Common myeloid progenitor, CD34-positive (primary cell): Measurements from ENCODE around the gene QRFP.
A peak's percentile ranks its signal among the peaks of the same experiment; 100 is the strongest.

Experiments used
- CTCF ChIA-PET: fragments of 350-600 bp; sonication (Branson Sonifier 250); formaldehyde crosslinking; loops from one replicate; lab custom pipeline; 2021; ENCODE audit warnings: antibody characterized with exemption; lab: Charles Lee
- POLR2A ChIA-PET: fragments of 350-600 bp; sonication (Branson Sonifier 250); formaldehyde crosslinking; loops from one replicate; lab custom pipeline; 2021; ENCODE audit warnings: antibody characterized with exemption; lab: Charles Lee
- DNase-seq, 3 donors: peaks; one replicate each; pipeline versions ENCODE4 v3.0.0 to v3.0.0-alpha.2; 2013
- H3K27ac ChIP-seq, 2 experiments: 1 replicate in 1 of 2; 2 replicates in 1 of 2; pipeline ENCODE4 v1.7.0; 2013; ENCODE audit warnings: inconsistent platforms in 2 of 2, low read length in 2 of 2, mild to moderate bottlenecking in 2 of 2, low read depth in 1 of 2, moderate library complexity in 1 of 2; ENCODE audit not compliant: severe bottlenecking in 2 of 2, insufficient read depth in 1 of 2, poor library complexity in 1 of 2
- H3K27me3 ChIP-seq, 5 experiments: replicated peaks in 2 of 5; 1 replicate in 3 of 5; 2 replicates in 2 of 5; pipeline versions ENCODE4 v1.6.1 to v1.7.0; 2013; ENCODE audit warnings: low read length in 4 of 5, mild to moderate bottlenecking in 2 of 5, moderate library complexity in 2 of 5, inconsistent platforms in 1 of 5; ENCODE audit not compliant: insufficient read depth in 5 of 5, control insufficient read depth in 4 of 5
- H3K36me3 ChIP-seq, 4 experiments: 1 replicate in 2 of 4; 2 replicates in 2 of 4; pipeline versions ENCODE4 v1.6.1 to v1.7.0; 2013; ENCODE audit warnings: low read length in 3 of 4, control low read depth in 1 of 4, mild to moderate bottlenecking in 1 of 4; ENCODE audit not compliant: control insufficient read depth in 4 of 4, insufficient read depth in 4 of 4
- H3K4me1 ChIP-seq, 4 experiments: 1 replicate in 3 of 4; 2 replicates in 1 of 4; pipeline versions ENCODE4 v1.6.1 to v1.7.1; 2013; ENCODE audit warnings: low read length in 3 of 4, mild to moderate bottlenecking in 3 of 4, control low read depth in 1 of 4, inconsistent platforms in 1 of 4, moderate library complexity in 1 of 4; ENCODE audit not compliant: control insufficient read depth in 4 of 4, insufficient read depth in 4 of 4; ENCODE audit errors: control extremely low read depth in 1 of 4
- H3K4me3 ChIP-seq, 7 experiments: 1 replicate in 4 of 7; 2 replicates in 3 of 7; pipeline versions ENCODE4 v1.5.1 to v1.7.0; 2013; ENCODE audit warnings: mild to moderate bottlenecking in 7 of 7, low read length in 6 of 7, moderate library complexity in 6 of 7, inconsistent platforms in 2 of 7, low read depth in 2 of 7, control low read depth in 1 of 7; ENCODE audit not compliant: insufficient read depth in 4 of 7, control insufficient read depth in 1 of 7; ENCODE audit errors: extremely low read depth in 1 of 7
- H3K9me3 ChIP-seq, 5 experiments: 1 replicate in 4 of 5; 2 replicates in 1 of 5; pipeline versions ENCODE4 v1.6.1 to v1.7.1; 2013; ENCODE audit warnings: low read length in 4 of 5, mild to moderate bottlenecking in 2 of 5, inconsistent platforms in 1 of 5, low read depth in 1 of 5, moderate library complexity in 1 of 5; ENCODE audit not compliant: control insufficient read depth in 4 of 5, insufficient read depth in 2 of 5; ENCODE audit errors: control extremely low read depth in 1 of 5
- WGBS: methylation state at CpG from one replicate; pipeline ENCODE4 v1.1.5; 2013; ENCODE audit not compliant: insufficient coverage; 5-methylcytosine and 5-hydroxymethylcytosine counted together

Gene QRFP

DNA sequence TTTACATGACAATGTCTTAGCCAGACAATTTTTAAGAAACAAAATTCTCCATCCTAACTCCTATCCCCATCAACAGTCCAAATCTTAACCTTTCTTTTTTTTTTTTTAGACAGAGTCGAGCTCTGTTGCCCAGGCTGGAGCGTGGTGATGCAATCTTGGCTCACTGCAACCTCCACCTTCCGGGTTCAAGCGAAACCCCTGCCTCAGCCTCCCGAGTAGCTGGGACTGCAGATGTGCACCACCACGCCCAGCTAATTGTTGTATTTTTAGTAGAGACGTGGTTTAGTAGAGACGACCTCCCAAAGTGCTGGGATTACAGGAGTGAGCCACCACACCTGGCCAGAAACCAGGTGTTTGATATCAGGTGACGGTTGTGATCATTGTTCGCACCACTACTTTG lies 51.4 kb downstream of the QRFP start:
- Histone ChIP-seq H3K27ac (peak overlapping the region in 1 of 2 experiments; percentile 43), H3K4me1 (peaks cover 0 to 2% (median 0%) of the 10 kb centered on the region in 4 experiments), H3K4me3 (no peak overlapping the region), H3K9me3 (no peaks in the 10 kb centered on the region), H3K36me3 (peaks cover 0 to 3% (median 1%) of the 10 kb centered on the region in 4 experiments), H3K27me3 (no peaks in the 10 kb centered on the region)
- 98% methylated on average over 8 of the region's 10 CpGs for WGBS
- no peak for DNase-seq
- POLR2A ChIA-PET: no interaction called here
- CTCF ChIA-PET: interaction anchor here (0.8 to 1.2 kb wide), 2 partner anchors 16 to 201 kb away, joined by 3 read pairs; no protein-coding TSS in a partner anchor

DNA sequence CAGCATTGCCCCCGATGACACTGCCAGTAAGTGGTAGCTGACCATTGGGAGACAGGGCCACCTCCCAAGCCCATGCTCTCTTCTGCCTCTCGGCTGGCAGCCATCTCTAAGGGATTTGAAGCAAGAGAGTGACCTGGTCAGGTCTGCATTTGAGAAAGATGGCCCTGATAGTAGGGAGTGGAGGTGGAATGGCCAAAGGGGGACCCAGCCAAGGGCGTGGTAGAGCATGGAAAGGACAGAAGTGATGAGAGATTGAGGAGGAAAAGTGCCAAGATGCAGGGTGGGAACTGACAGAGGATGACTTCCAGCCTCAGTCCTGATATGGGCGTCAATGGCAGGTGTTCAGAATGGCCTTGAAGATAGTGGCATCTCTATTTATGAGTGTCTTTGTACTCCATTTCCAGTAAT lies 52.6 kb downstream of the QRFP start:
- no peaks in the 10 kb centered on the region for H3K27me3 ChIP-seq
- 83% methylated on average over 2 of the region's 4 CpGs for WGBS
- no peak overlapping the region for H3K27ac ChIP-seq
- CTCF ChIA-PET: interaction anchor here (1.0 kb wide), 1 partner anchor 19 kb away, joined by 3 read pairs; no protein-coding TSS in a partner anchor
- DNase-seq: no peak
- no peak overlapping the region for H3K4me3 ChIP-seq
- no peaks in the 10 kb centered on the region for H3K9me3 ChIP-seq
- H3K4me1 ChIP-seq: peaks cover 0 to 9% (median under 1%) of the 10 kb centered on the region in 4 experiments
- POLR2A ChIA-PET: interaction anchor here (0.7 kb wide), 1 partner anchor 40 kb away, joined by 3 read pairs; no protein-coding TSS in a partner anchor
- H3K36me3 ChIP-seq: peaks cover 0 to 3% (median 1%) of the 10 kb centered on the region in 4 experiments

DNA sequence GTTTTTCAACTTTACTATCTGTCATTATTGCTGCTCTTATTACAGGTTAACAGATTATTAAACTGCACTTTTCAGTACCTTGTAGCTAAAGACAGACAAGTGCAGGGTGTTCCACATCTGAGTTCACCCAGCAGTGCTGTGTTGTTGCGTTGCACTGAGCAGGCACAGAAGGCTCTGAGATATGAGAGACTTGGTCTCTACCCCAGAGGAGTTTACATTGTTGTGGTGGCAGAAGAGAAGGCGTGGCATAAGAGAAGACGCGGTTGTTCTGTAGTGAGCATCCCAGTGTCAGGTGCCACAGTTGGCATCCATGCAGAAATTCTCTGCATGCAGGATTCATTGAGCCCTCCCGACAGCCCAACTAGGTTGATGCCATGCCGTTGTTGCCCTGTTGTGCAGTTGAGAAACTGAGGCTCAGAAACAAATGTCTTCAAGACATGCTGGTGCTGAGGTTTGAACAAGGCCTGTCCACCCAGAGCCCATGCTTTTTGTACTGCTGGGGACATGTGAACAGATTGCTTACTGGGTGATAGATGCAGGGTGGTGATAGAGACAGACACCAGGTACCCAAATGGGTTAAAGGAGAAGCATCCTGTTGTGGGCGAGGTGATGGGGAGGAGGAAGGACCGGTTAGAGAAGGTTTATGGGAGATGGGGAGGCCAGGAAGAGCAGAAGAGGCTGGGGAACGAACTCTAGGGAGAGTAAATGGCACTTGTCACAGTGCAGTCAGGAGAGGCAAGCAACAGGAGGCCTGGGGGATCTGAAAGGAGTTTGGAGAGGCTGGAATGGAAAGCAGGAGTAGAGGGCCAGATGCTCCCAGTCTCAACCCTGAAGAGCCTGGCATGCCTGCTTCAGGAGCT lies 53.3 kb downstream of the QRFP start:
- Histone ChIP-seq H3K36me3 (peaks cover 0 to 3% (median 1%) of the 10 kb centered on the region in 4 experiments), H3K9me3 (no peaks in the 10 kb centered on the region), H3K4me1 (peaks cover 0 to 12% (median 2%) of the 10 kb centered on the region in 4 experiments), H3K4me3 (no peak overlapping the region), H3K27me3 (no peaks in the 10 kb centered on the region), H3K27ac (no peak overlapping the region)
- CTCF ChIA-PET: interaction anchor here (1.5 kb wide), 1 partner anchor 73 kb away, joined by 5 read pairs; no protein-coding TSS in a partner anchor
- DNase-seq: no peak
- POLR2A ChIA-PET: interaction anchor here (0.6 kb wide), 1 partner anchor 20 kb away, joined by 3 read pairs; no protein-coding TSS in a partner anchor
- WGBS: 89% methylated on average over 9 of the region's 9 CpGs
